GM06990 (cell line): ENCODE measurements around the gene MAGEA10.

Experiments
- DNase-seq: peaks from one replicate; pipeline ENCODE4 v3.0.0-alpha.2; 2011; ENCODE audit not compliant: insufficient read length; ENCODE audit errors: extremely low read depth
- H3K27me3 ChIP-seq: replicated peaks from 2 replicates; pipeline ENCODE4 v1.6.0; 2011; ENCODE audit warnings: low read length; ENCODE audit not compliant: control insufficient read depth, insufficient read depth
- H3K36me3 ChIP-seq: 2 replicates; pipeline ENCODE4 v1.5.1; 2011; ENCODE audit warnings: low read length; ENCODE audit not compliant: control insufficient read depth, insufficient read depth
- H3K4me3 ChIP-seq: replicated peaks from 2 replicates; pipeline ENCODE4 v1.5.1; 2011; ENCODE audit warnings: low read depth, mild to moderate bottlenecking, control low read depth, low read length
- CTCF ChIP-seq: IDR thresholded peaks from 2 replicates; pipeline ENCODE4 v1.5.1; 2011; ENCODE audit warnings: low read length, control low read depth, mild to moderate bottlenecking, inconsistent platforms; ENCODE audit not compliant: insufficient read depth, poor library complexity, severe bottlenecking

MAGEA10 gene

GRCh38 chrX:152165033-152165743 is 26.8 kb upstream of the MAGEA10 start:
- TF ChIP-seq CTCF: no peak
- no peak for DNase-seq
- H3K4me3 ChIP-seq: no peak overlapping the region
- no peaks in the 10 kb centered on the region for H3K27me3 ChIP-seq
- H3K36me3 ChIP-seq: no peaks in the 10 kb centered on the region

- no peaks in the 10 kb centered on the region for H3K36me3 ChIP-seq
- DNase-seq: no peak
- no peaks in the 10 kb centered on the region for H3K27me3 ChIP-seq
Observed at GRCh38 chrX:152157042-152157441, 18.7 kb upstream of the MAGEA10 start.

GRCh38 chrX:152155766-152156310 is 17.5 kb upstream of the MAGEA10 start:
- DNase-seq: no peak
- Histone ChIP-seq H3K36me3 (no peaks in the 10 kb centered on the region), H3K4me3 (no peak overlapping the region), H3K27me3 (no peaks in the 10 kb centered on the region)
- no peak for TF ChIP-seq CTCF

More at GRCh38 chrX:152157042-152157441, 18.7 kb upstream of the MAGEA10 start:
- no peak overlapping the region for H3K4me3 ChIP-seq
- no peak for TF ChIP-seq CTCF

DNA sequence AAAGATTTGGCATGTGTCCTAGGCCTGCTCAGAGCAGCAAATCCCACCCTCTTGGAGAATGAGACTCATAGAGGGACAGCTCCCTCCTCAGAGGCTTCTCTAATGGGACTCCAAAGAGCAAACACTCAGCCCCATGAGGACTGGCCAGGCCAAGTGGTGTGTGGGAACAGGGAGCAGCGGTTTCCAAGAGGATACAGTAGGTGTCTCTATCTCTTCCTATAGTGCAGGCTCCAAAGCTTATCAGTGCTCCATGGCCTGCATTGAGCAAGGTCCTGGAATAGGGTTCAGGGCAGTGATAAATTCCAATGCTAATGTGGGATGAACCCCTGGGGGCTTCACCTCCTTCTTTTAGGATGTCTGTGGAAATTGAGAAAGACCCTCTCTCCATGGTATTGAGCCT is 15.7 kb upstream of the MAGEA10 start:
- no peak overlapping the region for H3K4me3 ChIP-seq
- no peaks in the 10 kb centered on the region for H3K36me3 ChIP-seq
- H3K27me3 ChIP-seq: no peaks in the 10 kb centered on the region
- no peak for DNase-seq
- TF ChIP-seq CTCF: no peak

- H3K36me3 ChIP-seq: no peaks in the 10 kb centered on the region
- no peak for DNase-seq
- no peak for TF ChIP-seq CTCF
- H3K27me3 ChIP-seq: no peaks in the 10 kb centered on the region
- no peak overlapping the region for H3K4me3 ChIP-seq
Observed at GRCh38 chrX:152151256-152151655, 12.9 kb upstream of the MAGEA10 start.
